ENCODE results near the gene SLC16A3. TPM values are rescaled to one million over a fixed set of nuclear protein-coding genes. Genes with fewer than 3 reads are reported as not detected.

The SLC16A3 gene
- total RNA-seq, 1 donor from 2014 or later, result 140 TPM

GRCh38 chr17:82282239-82283207 is 53.7 kb downstream of the SLC16A3 start:
- no peak for DNase-seq (ENCODE audit: low spot score)

GRCh38 chr17:82283208-82283749 is 54.4 kb downstream of the SLC16A3 start:
- DNase-seq (ENCODE audit: low spot score), result peak; percentile 54

GRCh38 chr17:82285141-82285540 is 56.3 kb downstream of the SLC16A3 start:
- DNase-seq (ENCODE audit: low spot score), result no peak

- no peak for DNase-seq (ENCODE audit: low spot score)
These were observed 58.4 kb downstream of the SLC16A3 start for GRCh38 chr17:82287013-82287867.

- DNase-seq (ENCODE audit: low spot score), result no peak
These were observed 59.3 kb downstream of the SLC16A3 start for GRCh38 chr17:82287868-82288801.

Other genes starting within 250 kb of the SLC16A3 start
- 1.2 TPM for gene CENPX, start 206.2 kb upstream of the SLC16A3 start, total RNA-seq (ENCODE audit: insufficient read depth, low replicate concordance)
- 4.6 TPM for gene LRRC45, start 205.7 kb upstream of the SLC16A3 start, total RNA-seq (ENCODE audit: insufficient read depth, low replicate concordance)
- 8.7 TPM for gene RAC3, start 197.4 kb upstream of the SLC16A3 start, total RNA-seq (ENCODE audit: insufficient read depth, low replicate concordance)
- 22.4 TPM for gene DCXR, start 191.3 kb upstream of the SLC16A3 start, total RNA-seq (ENCODE audit: insufficient read depth, low replicate concordance)
- gene RFNG, start 177.2 kb upstream of the SLC16A3 start, total RNA-seq (ENCODE audit: insufficient read depth, low replicate concordance), result 33.2 TPM
- 39.7 TPM for gene GPS1, start 177.1 kb upstream of the SLC16A3 start, total RNA-seq (ENCODE audit: insufficient read depth, low replicate concordance)
- gene DUS1L, start 163.2 kb upstream of the SLC16A3 start, total RNA-seq (ENCODE audit: insufficient read depth, low replicate concordance), result 83.3 TPM
- gene FASN, start 130.8 kb upstream of the SLC16A3 start, total RNA-seq (ENCODE audit: insufficient read depth, low replicate concordance), result 14.2 TPM
- 17.1 TPM for gene CCDC57, start 16.2 kb upstream of the SLC16A3 start, total RNA-seq (ENCODE audit: insufficient read depth, low replicate concordance)
- 50.3 TPM for gene CSNK1D, start 44.7 kb downstream of the SLC16A3 start, total RNA-seq (ENCODE audit: insufficient read depth, low replicate concordance)
- 2.9 TPM for gene CD7, start 88.6 kb downstream of the SLC16A3 start, total RNA-seq (ENCODE audit: insufficient read depth, low replicate concordance)
- gene SECTM1, start 104.7 kb downstream of the SLC16A3 start, total RNA-seq (ENCODE audit: insufficient read depth, low replicate concordance), result 6.7 TPM
- not detected for gene TEX19, start 130.2 kb downstream of the SLC16A3 start, total RNA-seq (ENCODE audit: insufficient read depth, low replicate concordance)
- gene UTS2R, start 142.7 kb downstream of the SLC16A3 start, total RNA-seq (ENCODE audit: insufficient read depth, low replicate concordance), result 0.48 TPM
- gene HEXD, start 189.3 kb downstream of the SLC16A3 start, total RNA-seq (ENCODE audit: insufficient read depth, low replicate concordance), result 12.5 TPM
- gene OGFOD3, start 189.5 kb downstream of the SLC16A3 start, total RNA-seq (ENCODE audit: insufficient read depth, low replicate concordance), result 8.4 TPM
- 38.0 TPM for gene CYBC1, start 221.7 kb downstream of the SLC16A3 start, total RNA-seq (ENCODE audit: insufficient read depth, low replicate concordance)
- gene NARF, start 229.7 kb downstream of the SLC16A3 start, total RNA-seq (ENCODE audit: insufficient read depth, low replicate concordance), result 39.7 TPM